Measurements from ENCODE around the gene ATP6V0C.

DNA sequence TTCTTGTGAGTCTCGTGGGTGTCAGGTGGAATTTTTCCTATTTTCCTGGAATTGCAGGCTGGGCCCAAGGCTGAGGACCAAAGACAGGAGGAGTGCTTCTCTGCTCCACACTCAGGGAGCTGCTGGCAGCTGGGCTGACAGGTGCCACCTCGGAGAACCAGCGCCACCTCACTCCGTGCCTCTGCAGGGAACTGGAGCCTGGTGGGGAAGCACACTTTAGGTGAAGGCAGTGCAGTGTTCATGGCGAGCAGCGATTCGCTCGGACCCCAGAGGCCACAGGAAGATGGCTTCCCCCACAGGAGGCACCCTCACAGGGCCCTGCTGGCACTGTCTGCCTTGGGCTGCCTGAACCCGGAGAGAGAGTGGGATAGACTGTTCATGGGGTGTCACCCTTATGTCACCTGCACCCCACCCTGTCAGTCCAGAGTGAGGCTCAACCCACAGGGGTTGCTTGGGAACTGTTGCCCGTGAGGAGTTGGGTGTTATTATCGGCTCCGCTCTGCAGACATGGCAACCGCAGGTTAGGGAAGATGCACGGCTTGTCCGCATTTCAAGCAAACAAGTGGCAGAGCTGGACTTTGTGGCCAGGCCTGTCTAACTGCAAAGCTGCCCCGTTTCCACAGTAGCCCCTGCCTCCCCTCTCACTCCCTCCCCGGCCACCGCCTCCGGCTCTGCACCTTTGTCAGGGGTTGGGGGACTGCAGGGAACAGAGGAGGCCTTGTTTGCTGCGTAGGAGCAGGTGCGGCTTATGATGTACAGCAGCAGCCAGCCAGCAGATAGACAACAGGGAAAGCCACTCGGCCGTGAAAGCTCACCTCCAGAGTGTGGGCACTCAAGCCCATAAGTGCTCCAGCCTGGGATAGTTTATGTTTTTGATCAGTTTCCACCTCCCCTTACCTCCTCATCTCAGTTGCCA is 23.3 kb upstream of the ATP6V0C start:
- no peak for TF ChIP-seq CTCF (IDR thresholded peaks at IDR 0.05)
- no peak for TF ChIP-seq POLR2A (IDR thresholded peaks at IDR 0.05)

Data from breast epithelium (tissue), 3 donors.